Heart right ventricle (tissue), 16 donors: ENCODE results near the gene GPRIN2. TPM values are rescaled to one million over a fixed set of nuclear protein-coding genes. Genes with fewer than 3 reads are reported as not detected.

ENCODE experiments used
- ATAC-seq, 8 donors: fragments of 200-7000 bp; cut with Tn5 transposase; one replicate each; pipeline ENCODE4 v1.9.1; 2020; ENCODE audit warnings: mild to moderate bottlenecking in 8 of 8, moderate library complexity in 8 of 8, moderate number of reproducible peaks in 1 of 8
- DNase-seq, 2 donors: peaks; one replicate each; pipeline ENCODE4 v3.0.0-alpha.2; 2020
- H3K27ac ChIP-seq, 10 donors: fragments of 200-600 bp; sonication (generic) in 2 of 10; one replicate each; pipeline versions ENCODE4 v1.5.0 to v1.8.0; 2020 to 2022; ENCODE audit warnings: mild to moderate bottlenecking in 3 of 10
- H3K27me3 ChIP-seq, 7 donors: fragments of 200-600 bp; one replicate each; pipeline ENCODE4 v1.8.0; 2021 to 2022; ENCODE audit warnings: mild to moderate bottlenecking in 2 of 7
- H3K36me3 ChIP-seq, 9 donors: fragments of 200-600 bp; sonication (generic) in 1 of 9; one replicate each; pipeline versions ENCODE4 v1.5.0 to v1.8.0; 2020 to 2022; ENCODE audit warnings: mild to moderate bottlenecking in 2 of 9
- H3K4me1 ChIP-seq, 9 donors: fragments of 200-600 bp; sonication (generic) in 1 of 9; one replicate each; pipeline versions ENCODE4 v1.5.0 to v1.8.0; 2020 to 2022; ENCODE audit warnings: mild to moderate bottlenecking in 4 of 9
- H3K4me3 ChIP-seq, 10 donors: fragments of 200-600 bp; sonication (generic) in 2 of 10; one replicate each; pipeline versions ENCODE4 v1.5.0 to v1.8.0; 2020 to 2022; ENCODE audit warnings: mild to moderate bottlenecking in 7 of 10, moderate library complexity in 2 of 10
- H3K9me3 ChIP-seq, 11 donors: fragments of 200-600 bp in 10 of 11; sonication (generic) in 2 of 11; one replicate each; pipeline versions ENCODE4 v1.5.0 to v1.8.0; 2013 to 2022; ENCODE audit warnings: mild to moderate bottlenecking in 2 of 11, control low read depth in 1 of 11, moderate library complexity in 1 of 11
- CTCF ChIP-seq, 9 donors: fragments of 200-600 bp; sonication (generic) in 2 of 9; IDR thresholded peaks; one replicate each; pipeline versions ENCODE4 v1.5.0 to v1.8.0; 2021 to 2022; ENCODE audit warnings: antibody characterized with exemption in 9 of 9, mild to moderate bottlenecking in 5 of 9, moderate library complexity in 1 of 9
- WGBS, 2 donors: extraction: QIAGEN DNeasy Blood & Tissue Kit; methylation state at CpG; one replicate each; pipeline ENCODE4 v1.1.7; 2013; ENCODE audit warnings: inconsistent platforms in 1 of 2; 5-methylcytosine and 5-hydroxymethylcytosine counted together
- intact Hi-C, 10 donors: fragments of 100-400 bp; cut with DNase I; formaldehyde crosslinking; loops; one replicate each; pipeline versions ENCODE4 v1.11.1 to v1.14.2; 2022
- polyA plus RNA-seq, 2 donors: library from polyadenylated mRNA; stranded (reverse); fragments of 200-250 nt; gene quantifications; one replicate each; pipeline ENCODE4 v1.2.3, GENCODE V29; 2013
- total RNA-seq, 10 donors: library from RNA; stranded (reverse); fragmentation: NEBNext Ultra II Directional in 3 of 10; extraction: Animal tissue kit (Norgen Biotek cat#: 25700) in 3 of 10; gene quantifications; one replicate each; pipeline versions ENCODE4 v1.2.1 to v1.2.4, GENCODE V29; 2021 to 2023
- donor health status: Arrhythmogenic right ventricular cardiomyopathy.
- donor health status: ischemic (EF 13 %, LVEDD 7.1; RV severe dilation, severe dysfunction).
- donor health status: healthy with polysubstance abuse.
- donor health status: DM: no; HTN: yes; CAD: no.
- donor health status: DM: no; HTN: no; CAD: no.
- donor health status: ischemic (EF 25% LVEDD 6.9; RV normal size, moderate dysfunction).
- donor health status: ischemic (EF 25% LVEDD 5.7; RV mildly dilated, moderate dysfunction).
- donor health status: healthy.
- donor health status: DM: yes; HTN: yes; CAD: no.
- donor health status: Ischemic cardiomyopathy.
- donor health status: ischemic (EF 35%, LVEDD 5.7; RV mildly dilated, moderate dysfunction).
- donor health status: nonischemic (EF 11% LVEDD 7.7; RV severe dilation, severe dysfunction).
- donor health status: DM: yes; HTN: yes; CAD: no.
- donor health status: PGD.
- donor health status: ischemic (EF 29% LVEDD 5.4; RV normal size, mild dysfunction).
- donor health status: nonischemic (EF 23%, LVEDD 6.1; RV moderate dilation, normal function).

The GPRIN2 gene
- total and polyA plus RNA-seq, 12 donors: 0.13 TPM; not detected in 11

GRCh38 chr10:46524472-46525176 is 31.8 kb downstream of the GPRIN2 start:
- peaks cover 0 to 41% (median 10%) of the 10 kb centered on the region in 7 donors for H3K27me3 ChIP-seq

GRCh38 chr10:46523962-46524471 is 32.4 kb downstream of the GPRIN2 start:
- H3K27me3 ChIP-seq: peaks cover 0 to 42% (median 10%) of the 10 kb centered on the region in 7 donors
- intact Hi-C loops: no loop called here
- no peaks in the 10 kb centered on the region for H3K36me3 ChIP-seq
- peak overlapping the region in 1 of 10 donors; percentile 4 for H3K27ac ChIP-seq
- peaks cover 0 to 8% (median 0%) of the 10 kb centered on the region in 9 donors for H3K4me1 ChIP-seq
- ATAC-seq: no peak
- WGBS, 2 donors: 73 to 76% methylated on average over 8 of the region's 8 CpGs
- DNase-seq: no peak
- H3K4me3 ChIP-seq: no peak overlapping the region
- no peaks in the 10 kb centered on the region for H3K9me3 ChIP-seq
- TF ChIP-seq CTCF (IDR thresholded peaks at IDR 0.05): no peak

More at GRCh38 chr10:46524472-46525176, 31.8 kb downstream of the GPRIN2 start:
- Histone ChIP-seq H3K4me3 (no peak overlapping the region), H3K9me3 (no peaks in the 10 kb centered on the region), H3K36me3 (no peaks in the 10 kb centered on the region), H3K27ac (peak overlapping the region in 1 of 10 donors; percentile 4), H3K4me1 (peaks cover 0 to 8% (median 0%) of the 10 kb centered on the region in 9 donors)
- DNase-seq (no peak), ATAC-seq (peak in 1 of 8 donors; percentile 9)
- 86% methylated on average over 14 of the region's 14 CpGs for WGBS, 2 donors
- TF ChIP-seq CTCF (IDR thresholded peaks at IDR 0.05): no peak
- intact Hi-C loops: no loop called here

GRCh38 chr10:46523119-46523961 is 33.1 kb downstream of the GPRIN2 start:
- WGBS, 2 donors: 57 to 59% methylated on average over 12 of the region's 12 CpGs
- Histone ChIP-seq H3K27me3 (peaks cover 0 to 40% (median 10%) of the 10 kb centered on the region in 7 donors), H3K36me3 (no peaks in the 10 kb centered on the region), H3K27ac (no peak overlapping the region), H3K9me3 (no peaks in the 10 kb centered on the region), H3K4me3 (no peak overlapping the region), H3K4me1 (peaks cover 0 to 8% (median 0%) of the 10 kb centered on the region in 9 donors)
- TF ChIP-seq CTCF (IDR thresholded peaks at IDR 0.05): no peak
- ATAC-seq (peak in 5 of 8 donors; percentile 17 to 78 (median 41)), DNase-seq (peak in 1 of 2 donors; percentile 41)
- intact Hi-C loops: no loop called here
